SKM-1 treated with dmso at 0.1 percent for 144 hours (cell line): ENCODE measurements around the gene ACR.
A peak's percentile ranks its signal among the peaks of the same experiment; 100 is the strongest.
"Not testable (repeated sequence)": the region's sequence is repeated elsewhere in the genome, so short reads cannot be mapped to it uniquely, and the experiment has no call there.

Experiments
- DNase-seq: peaks from one replicate; lab custom pipeline; 2025; ENCODE audit not compliant: unreplicated experiment; lab: John Stamatoyannopoulos, UW

The ACR gene

GRCh38 chr22:50731811-50732624 is 6.0 kb upstream of the ACR start:
- DNase-seq = peak; percentile 45

DNA sequence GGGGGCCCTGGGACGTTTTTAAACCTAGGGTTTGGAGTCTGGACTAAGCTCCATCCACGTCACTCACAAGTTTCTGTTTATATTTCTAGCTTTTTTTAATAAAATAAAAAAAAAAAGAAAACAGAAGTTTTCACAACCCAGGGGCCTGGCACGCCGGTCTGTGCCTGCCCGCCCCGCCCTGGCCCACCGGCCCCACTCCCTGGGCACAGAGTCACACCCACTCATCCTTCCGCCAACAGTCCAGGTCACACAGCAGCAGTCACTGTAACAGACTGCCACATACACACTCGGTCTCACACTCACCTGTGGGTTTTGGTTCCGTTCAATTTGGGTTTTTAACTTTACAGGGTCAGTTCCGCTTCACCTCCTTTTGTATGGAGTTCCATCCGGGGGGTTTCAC is 5.3 kb upstream of the ACR start:
- DNase-seq = no peak

GRCh38 chr22:50733521-50734342 is 4.3 kb upstream of the ACR start:
- no peak for DNase-seq

DNA sequence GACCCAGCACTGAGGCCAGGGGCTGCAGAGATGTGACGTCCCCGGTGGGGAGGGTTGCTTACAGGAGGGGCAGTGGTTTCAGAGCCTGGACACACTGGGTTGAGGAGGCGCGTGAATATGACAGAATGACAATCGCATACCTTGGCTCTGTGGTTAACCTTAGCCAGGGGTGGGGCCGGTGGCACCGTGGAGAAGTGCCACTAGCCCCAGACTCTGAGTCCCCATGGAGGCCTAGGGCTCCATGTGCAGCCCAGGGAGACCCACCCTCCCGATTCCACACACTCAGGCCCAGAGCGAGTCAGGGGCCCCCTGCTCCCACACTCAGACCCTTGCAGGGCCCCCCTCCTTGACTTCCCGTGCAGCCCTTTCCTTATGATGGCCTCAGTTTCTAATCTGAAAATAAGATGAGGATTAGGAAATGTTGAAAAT is 3.6 kb upstream of the ACR start:
- no peak for DNase-seq

DNA sequence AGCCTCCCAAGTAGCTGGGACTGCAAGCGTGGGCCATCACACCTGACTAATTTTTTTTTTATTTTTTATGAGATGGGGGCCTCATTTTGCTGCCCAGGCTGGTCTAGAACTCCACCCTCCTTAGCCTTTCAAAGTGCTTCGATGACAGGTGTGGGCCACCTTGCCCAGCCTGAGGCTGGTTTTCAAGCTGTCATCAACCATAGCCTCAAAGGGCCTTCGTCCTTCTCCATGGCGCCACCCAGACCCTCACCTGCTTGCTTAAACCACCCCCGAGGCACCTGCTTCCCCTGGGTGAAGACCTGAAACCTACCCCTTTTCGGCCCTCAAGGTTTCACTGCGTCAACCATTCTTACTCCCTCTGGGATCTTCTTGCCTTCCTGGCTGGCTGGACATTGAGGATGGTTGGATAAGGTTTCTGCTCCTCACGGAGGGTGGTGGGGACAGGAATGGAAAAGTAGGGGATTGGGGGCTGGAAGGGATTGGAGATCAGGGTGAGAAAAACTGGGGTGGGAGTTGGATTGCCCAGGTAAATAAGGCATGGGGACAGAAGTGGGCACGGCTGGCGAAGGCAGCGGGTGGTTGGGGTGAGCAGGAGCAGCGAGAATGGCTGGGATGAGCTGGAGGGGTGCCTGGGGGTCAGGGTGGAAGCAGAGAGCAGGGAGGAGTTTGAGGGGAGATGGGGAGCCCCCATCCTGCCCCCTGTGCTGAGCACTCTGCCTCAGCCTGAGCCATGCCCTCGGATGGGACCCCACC is 2.8 kb upstream of the ACR start:
- no peak for DNase-seq

GRCh38 chr22:50735739-50736030 is 2.3 kb upstream of the ACR start:
- DNase-seq = no peak

GRCh38 chr22:50738649-50739227 is 734 bp downstream of the ACR start:
- DNase-seq = no peak

DNA sequence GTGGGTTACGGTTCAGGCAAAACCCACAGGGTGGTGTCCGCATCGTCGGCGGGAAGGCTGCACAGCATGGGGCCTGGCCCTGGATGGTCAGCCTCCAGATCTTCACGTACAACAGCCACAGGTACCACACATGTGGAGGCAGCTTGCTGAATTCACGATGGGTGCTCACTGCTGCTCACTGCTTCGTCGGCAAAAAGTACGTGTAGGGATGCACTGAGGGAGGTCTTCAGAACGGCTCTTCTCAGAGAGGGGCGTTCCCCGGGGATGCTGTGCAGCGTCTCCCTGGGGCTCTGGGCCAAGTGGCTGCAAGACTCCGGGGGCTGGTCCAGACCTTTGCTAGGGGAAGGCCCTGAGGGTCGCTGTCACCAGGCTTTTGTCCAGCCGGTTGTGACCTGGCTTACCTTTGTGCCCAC is 1.3 kb downstream of the ACR start:
- no peak for DNase-seq

DNA sequence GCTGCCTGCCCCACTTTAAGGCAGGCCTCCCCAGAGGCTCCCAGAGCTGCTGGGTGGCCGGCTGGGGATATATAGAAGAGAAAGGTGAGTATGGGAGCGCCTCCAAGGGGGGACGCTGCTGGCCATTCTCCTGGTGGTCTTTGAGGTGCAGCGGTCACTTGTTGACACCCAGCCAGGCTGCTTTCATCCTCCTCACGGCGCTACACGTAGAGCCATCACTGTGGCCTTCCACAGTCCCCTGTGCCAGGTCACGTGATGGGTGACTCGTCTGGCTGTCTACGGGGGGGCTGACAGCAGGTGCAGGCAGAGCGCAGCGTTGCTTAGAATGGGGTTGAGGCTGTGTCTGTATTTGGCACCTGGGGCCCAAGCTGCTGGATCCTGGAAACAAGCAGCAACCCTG is 1.9 kb downstream of the ACR start:
- no peak for DNase-seq

GRCh38 chr22:50740714-50741113 is 2.7 kb downstream of the ACR start:
- not testable (repeated sequence) for DNase-seq

DNA sequence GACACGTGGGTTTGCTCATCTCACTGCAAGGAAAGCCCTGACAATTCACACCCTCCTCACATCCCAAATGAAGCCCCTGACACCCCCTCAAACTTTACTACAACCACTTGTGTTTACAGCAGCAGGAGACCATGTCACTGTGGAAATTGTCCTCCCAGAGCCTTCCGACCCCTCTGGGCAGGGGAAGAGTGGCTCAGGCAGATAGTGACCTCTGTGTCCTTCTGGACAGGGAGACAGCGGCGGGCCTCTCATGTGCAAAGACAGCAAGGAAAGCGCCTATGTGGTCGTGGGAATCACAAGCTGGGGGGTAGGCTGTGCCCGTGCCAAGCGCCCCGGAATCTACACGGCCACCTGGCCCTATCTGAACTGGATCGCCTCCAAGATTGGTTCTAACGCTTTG is 6.4 kb downstream of the ACR start:
- DNase-seq = not testable (repeated sequence)

- DNase-seq = not testable (repeated sequence)
Measured at GRCh38 chr22:50747521-50747920, 9.5 kb downstream of the ACR start.

DNA sequence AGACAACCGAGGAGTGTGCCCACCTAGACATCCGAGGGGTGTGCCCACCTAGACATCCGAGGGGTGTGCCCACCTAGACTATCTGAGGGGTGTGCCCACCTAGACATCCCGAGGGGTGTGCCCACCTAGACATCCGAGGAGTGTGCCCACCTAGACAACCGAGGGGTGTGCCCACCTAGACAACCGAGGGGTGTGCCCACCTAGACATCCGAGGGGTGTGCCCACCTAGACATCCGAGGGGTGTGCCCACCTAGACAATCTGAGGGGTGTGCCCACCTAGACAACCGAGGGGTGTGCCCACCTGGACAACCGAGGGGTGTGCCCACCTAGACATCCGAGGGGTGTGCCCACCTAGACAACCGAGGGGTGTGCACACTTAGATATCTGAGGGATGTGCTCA is 10.6 kb downstream of the ACR start:
- not testable (repeated sequence) for DNase-seq

DNA sequence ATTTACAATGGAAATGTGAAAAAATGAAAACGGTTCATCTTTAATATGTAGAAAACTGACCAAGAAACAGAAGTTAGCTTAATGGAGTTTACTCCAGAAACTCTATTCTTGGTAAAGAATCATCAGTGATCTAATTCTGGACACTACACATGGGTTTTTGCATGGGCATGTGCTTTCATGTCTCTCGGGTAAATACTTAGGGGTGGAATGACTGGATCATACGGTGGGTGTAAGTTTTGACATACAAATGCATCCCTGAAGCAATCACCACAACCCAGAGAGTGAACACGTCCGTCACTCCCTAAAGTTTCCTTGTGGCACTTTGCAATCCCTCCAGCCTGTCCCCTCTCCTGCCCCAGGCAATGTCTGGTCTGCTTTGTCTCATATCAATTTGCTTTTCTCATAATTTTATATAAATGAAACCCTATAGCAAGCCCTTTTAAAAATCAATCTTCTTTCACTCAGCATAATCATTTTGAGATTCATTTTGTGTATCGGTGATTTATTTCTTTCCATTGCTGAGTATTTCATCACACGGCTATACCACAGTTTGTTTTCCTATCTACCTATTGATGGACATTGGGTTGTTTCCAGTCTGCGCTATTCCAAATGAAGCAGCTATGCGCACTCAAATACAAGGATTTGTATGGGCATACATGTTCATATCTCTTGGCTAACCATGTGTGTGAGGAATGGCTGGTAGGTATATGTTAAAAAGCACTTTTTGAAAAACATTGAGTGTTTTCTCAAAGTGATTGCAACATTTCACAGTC is 11.5 kb downstream of the ACR start:
- DNase-seq = not testable (repeated sequence)

- DNase-seq = not testable (repeated sequence)
Measured at GRCh38 chr22:50755251-50755650, 17.2 kb downstream of the ACR start.

GRCh38 chr22:50756406-50756805 is 18.4 kb downstream of the ACR start:
- DNase-seq = not testable (repeated sequence)

GRCh38 chr22:50756949-50757491 is 19.0 kb downstream of the ACR start:
- DNase-seq = not testable (repeated sequence)

DNA sequence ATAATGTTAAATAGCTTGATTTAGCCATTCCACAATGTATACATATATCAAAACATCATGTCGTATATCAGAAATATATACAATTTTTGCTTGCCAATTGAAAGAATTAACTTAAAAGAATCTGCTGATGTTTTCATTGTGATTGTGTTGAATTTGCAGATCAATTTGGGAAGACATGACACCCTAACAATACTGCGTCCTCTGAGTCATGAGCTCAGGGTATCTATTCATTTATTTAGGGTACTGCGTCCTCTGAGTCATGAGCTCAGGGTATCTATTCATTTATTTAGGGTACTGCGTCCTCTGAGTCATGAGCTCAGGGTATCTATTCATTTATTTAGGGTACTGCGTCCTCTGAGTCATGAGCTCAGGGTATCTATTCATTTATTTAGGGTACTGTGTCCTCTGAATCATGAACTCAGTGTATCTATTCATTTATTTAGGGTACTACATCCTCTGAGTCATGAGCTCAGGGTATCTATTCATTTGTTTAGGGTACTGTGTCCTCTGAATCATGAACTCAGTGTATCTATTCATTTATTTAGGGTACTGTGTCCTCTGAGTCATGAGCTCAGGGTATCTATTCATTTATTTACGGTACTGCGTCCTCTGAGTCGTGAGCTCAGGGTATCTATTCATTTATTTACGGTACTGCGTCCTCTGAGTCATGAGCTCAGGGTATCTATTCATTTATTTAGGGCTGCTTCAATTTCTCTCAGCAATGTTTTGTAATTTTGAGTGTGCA is 21.8 kb downstream of the ACR start:
- not testable (repeated sequence) for DNase-seq

- not testable (repeated sequence) for DNase-seq
Measured at GRCh38 chr22:50761829-50762228, 23.8 kb downstream of the ACR start.
